CD4-positive, alpha-beta T cell treated with Interleukin-12 subunit alpha and Interleukin-12 subunit beta, for 1 hour (primary cell): ENCODE data around the gene CRP.
"Not testable (repeated sequence)": the region's sequence is repeated elsewhere in the genome, so short reads cannot be mapped to it uniquely, and the experiment has no call there.

ENCODE experiments used
- DNase-seq: peaks from one replicate; pipeline ENCODE4 v3.0.0-alpha.2; 2020

The CRP gene

DNA sequence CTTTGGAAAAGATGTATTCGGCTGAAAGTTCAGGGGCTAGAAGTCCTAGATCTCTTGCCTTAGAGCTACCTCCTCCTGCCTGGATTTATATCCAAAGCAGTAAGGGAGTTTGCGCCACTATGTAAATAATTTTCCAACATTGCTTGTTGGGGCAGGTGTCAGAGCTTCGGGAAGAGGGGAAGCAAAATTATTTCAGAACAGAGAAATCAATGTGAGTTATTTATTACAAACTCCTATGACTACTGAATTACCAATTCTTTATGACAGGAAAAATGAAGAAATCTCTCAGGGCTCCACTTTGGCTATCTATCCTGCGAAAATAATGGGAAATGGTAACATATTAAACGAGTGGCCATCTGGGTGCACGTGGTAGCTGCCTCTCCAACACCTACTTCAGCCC lies at the start of gene CRP:
Gene CRP (minus strand): TSS at position 61 of the 400 bp plus-strand sequence. CDS start 104 bp downstream, outside the sequence.
- no peak for DNase-seq

GRCh38 chr1:159763686-159764085 lies 49.3 kb upstream of the CRP start:
- DNase-seq: no peak

GRCh38 chr1:159756397-159756796 lies 42.0 kb upstream of the CRP start:
- DNase-seq: no peak

DNA sequence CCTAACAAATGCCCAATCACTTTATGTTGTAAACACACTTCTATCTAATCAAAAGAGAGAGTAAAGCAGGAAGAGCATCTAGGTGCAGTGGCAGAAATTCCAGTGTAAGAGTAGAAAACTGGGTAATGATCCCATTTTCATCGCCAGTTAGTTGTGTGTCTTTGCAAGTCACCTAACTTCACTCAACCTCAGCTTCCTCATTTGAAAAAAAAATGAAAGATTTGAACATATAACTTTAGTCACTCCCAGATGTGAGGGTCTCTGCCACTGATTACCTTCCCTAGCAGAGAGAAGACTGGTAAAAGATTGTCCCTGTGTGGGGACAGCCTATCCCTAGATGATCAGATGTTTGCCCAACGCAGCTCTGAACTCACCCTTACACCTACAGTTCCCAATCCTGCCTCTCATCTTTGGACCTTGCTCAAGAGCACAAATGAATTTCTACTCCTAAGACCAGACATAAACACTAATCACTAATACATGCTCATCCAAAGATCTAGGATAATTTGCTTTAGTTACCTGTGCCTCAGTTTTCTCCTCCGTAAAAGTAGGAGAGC lies 41.1 kb upstream of the CRP start:
- DNase-seq: no peak

- DNase-seq: no peak
Measured at GRCh38 chr1:159753386-159753785, 39.0 kb upstream of the CRP start.

GRCh38 chr1:159752135-159752580 lies 37.8 kb upstream of the CRP start:
- DNase-seq: no peak

GRCh38 chr1:159751031-159751430 lies 36.6 kb upstream of the CRP start:
- no peak for DNase-seq

DNA sequence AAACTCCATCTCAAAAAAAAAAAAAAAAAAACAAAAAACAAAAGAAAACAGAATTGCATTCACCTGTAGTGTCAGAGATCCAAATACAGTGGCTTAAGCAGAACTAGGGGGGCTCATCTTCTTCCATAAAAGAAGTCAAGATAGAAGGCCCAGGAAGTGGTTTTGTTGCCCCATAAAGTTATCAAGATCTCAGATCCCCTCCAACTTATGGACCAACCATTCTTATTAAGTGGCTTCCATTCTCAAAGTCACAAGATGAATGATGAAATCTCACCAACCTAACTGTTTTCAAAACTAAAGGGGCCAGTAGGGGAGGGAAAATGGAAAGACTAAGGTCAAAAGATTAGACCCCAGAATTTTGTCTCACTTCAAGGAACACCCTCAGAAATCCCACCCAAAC lies 36.2 kb upstream of the CRP start:
- no peak for DNase-seq

GRCh38 chr1:159749630-159750029 lies 35.2 kb upstream of the CRP start:
- no peak for DNase-seq

DNA sequence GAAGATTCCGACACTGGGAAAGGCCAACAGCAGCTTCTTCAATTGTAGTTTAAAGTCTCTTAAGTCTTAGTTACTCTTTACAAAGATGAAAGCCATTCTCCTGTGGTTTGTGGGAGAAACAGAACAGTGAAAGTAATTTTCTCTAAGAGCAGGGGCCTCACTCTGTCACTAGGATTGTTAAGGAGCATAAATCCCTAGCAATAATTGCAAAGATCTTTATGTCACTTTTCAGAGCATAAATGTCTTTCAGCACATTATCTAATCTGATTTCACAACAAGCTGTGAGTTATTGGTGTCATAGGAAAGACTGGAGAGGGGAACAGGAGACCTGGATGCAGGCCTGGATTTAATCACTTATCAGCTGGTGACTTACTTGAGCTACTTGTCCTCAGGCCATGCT lies 34.0 kb upstream of the CRP start:
- DNase-seq: no peak

GRCh38 chr1:159746666-159747065 lies 32.3 kb upstream of the CRP start:
- no peak for DNase-seq

DNA sequence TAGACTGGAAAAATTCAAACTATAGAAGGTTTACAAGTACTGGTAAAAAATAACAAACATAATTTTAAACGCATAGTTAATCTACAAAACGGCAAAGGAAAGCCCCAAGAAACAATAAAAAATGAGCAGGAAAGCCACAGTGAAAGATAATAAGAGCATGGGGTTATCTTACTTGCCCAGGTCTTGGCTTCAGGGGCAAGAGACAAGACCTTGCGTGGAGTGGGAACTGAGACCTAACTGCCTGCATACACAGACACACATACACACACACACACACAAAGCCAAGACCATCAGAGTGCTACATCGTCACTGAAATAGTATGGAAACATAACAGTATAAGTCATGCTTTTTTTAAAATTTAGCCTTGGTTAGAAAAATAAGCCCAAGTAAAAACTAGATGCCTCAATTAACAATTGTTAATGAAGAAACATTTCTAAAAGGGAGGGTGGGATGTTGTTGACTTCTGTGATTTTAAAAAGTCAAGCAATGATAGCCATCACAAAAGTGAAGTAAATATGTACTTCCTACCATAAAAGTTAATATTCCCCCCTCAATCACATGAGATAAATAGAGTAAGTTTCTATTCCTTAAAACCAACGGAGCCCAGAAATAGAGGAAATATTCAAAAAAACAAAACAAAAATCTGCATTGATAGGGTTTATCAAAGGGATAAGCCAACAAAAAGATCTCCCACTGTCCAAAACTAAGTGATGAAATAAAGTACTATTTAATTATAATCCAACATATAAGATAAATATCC lies 29.4 kb upstream of the CRP start:
- no peak for DNase-seq

- no peak for DNase-seq
Measured at GRCh38 chr1:159737238-159737916, 23.0 kb upstream of the CRP start.

DNA sequence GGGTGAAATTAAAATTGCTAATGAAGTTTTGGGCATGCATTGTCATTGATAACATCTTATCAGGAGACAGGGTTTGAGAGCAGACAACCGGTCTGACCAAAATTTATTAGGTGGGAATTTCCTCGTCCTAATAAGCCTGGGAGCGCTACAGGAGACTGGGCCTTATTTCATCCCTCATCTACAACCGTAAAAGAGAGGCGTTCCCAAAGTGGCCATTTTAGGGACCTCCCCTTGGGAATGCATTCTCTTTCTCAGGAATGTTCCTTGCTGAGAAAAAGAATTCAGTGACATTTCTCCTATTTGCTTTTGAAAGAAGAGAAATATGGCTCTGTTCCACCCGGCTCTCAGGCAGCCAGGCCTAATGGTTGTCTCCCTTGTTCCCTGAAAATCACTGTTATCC lies 8.8 kb upstream of the CRP start:
- DNase-seq: not testable (repeated sequence)

DNA sequence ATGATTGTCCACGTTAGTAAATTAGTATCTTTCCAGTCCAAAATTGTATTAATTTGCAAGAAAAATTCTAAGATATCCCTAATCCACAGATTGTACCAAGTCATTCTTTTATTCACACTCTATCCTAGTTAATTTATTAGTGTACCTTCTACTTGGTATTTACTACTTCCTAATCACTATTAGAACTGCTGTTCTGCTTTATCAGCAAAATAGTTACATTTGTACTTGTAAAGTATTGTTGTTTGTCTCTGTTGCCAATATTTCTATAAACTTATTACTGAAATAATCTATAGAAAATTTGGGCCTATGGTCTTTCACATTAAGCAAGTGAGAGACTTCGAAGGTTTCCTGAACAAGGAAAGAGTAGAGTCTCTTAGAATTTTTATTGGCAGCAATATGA lies 5.6 kb upstream of the CRP start:
- no peak for DNase-seq

DNA sequence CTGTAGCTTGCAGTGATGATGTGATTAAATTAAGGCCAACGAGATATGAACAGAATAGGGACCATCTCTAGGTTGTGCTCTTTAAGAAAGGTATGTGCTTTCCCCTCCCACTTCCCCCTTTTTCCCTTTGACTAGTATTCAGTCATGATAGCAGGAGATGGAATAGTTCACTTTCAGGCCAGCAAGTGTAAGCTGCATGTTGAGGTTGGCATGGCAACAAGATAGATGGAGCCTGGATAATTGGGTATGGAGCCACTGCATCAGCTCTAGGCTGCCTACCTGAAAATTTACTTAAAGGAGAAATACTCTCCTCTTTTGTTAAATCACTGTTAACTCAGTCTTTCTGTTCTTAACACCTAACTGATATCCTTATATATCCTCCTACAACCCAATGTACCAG lies 1.5 kb upstream of the CRP start:
- DNase-seq: no peak

DNA sequence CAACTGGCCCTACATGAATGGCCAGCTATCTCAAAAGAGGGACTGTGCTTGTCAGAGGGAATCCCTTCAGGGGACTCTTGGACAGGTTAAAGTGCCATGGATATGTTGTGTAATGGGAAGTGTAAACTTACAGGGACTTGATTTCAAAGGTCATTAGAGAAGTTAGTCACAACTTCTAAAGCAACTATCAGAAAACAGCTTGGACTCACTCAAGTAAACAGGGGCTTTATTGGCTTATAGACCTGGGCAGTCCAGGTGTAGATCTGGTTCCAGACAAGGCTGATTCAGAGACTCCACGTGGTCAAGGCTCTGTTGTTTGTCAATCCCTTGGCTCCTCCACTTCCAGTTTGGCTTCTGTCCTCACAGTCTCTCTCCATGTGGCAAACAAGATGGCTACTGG lies 2.3 kb downstream of the CRP start:
- DNase-seq: no peak

DNA sequence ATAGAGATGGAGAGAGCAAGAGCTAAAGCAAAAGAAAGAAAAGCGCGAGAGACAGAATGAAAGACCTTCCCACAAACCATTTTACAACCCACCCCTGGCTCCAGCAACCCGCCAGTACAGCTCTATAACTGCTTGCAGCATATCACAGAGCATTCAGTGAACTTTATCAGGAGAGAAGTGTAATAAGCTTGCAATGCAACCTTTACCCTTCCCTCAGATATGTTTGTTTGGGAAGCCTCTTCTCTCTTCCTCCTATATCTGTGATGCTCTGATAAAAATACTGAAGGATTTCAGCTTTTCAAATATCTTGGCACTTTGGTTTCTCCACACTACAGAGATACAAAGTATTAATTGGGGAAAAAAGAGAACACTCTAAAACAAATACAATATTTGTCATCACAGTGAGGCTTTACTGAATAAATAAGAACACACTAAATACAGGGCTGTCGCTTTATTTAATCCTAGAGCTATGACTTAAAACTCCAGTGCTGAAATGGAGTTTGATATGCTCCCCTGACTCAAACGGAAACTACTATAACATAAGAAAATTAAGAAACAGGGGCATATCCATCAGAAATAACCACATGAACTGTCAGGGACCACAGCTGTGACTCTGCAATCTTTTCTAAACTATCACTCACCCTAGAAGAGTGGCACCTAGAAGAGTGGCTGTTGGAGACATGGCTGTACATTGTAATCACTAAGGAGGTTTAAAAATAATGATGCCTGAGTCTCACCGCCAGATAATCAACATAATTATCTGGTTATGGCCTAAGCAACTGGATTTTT lies 6.7 kb downstream of the CRP start:
- no peak for DNase-seq

DNA sequence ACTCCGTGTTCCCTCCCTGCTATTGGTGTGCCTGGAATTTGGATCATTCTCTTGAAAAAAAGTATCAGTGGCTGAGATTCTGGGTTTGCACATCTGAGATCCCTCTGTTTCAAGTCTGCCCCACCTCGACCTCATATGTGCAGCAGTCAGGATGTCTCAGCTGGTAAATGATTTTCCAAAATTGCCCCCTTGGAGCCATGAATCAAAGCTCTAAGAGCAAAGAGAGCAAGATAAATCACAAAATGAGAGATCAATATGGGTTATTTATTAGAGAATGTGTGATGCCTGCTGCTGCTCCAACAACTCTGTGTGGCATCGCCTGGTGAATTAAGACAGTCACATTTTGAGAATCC lies 8.5 kb downstream of the CRP start:
- DNase-seq: no peak

DNA sequence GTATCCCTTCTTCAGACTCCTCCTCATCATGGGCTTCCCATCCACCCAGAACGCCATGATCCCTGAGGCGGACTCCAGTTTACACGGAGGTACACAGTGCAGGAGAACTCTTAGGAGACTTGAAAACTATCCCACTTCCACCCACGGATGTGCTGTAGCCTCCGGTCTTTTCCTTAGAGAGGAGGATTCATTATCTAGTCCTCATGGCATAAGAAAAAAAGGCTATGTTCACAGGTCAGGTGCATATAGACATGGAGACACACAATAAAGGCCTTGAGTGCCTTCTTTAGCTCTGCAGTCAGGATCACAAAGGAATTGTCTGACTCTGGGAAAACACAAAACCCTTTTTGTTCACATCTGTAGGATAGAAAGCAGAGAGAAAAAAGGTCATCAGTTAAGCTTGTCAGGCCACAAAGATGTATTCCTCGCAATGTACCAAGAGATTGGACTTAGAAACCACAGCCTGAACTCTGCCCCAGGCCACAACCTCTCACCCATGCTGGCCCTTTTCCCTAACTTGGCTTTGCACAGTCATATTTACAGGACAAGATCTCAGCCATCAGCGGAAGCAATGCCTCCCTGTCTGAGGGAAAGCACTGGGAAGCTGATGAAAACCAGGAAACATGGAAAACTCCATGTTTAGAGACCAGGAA lies 9.0 kb downstream of the CRP start:
- DNase-seq: no peak

DNA sequence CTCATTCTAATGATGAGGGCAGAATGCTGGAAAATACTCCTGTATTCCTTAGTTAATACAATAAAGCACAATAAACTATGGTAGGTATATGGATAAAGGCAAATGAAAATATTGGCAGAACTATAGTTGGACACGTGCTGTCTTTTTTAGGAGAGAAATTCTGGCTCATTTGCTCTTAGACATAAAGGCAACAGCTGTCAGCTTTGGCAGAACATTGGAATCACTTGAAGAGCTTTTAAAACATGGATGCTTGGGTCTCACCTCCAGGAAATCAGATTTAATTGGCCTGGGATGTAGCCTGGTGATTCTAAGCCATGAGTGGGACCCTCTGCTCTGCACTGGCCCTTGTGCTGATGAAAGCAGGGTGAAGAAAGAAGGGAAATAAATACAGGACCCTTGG lies 9.9 kb downstream of the CRP start:
- DNase-seq: no peak

DNA sequence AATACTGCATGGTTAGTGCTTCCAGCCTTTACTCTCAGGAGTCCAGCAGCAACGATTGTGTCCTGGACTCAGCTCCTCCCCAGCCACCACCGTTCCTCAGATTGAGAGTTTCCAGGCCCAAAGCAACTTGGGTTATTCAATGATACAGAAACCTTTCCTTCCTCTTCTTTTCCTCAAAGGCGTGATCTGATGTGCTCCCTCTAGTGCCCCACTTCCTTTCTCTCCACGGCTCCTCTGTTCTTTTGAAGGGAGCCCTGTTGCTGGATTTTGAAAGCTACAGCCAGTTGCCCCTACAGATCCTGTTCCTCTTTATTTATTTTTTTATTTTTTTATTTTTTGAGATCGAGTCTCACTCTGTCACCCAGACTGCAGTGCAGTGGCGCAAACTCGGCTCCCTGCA lies 14.1 kb downstream of the CRP start:
- DNase-seq: no peak

- DNase-seq: no peak
Measured at GRCh38 chr1:159699653-159700052, 14.7 kb downstream of the CRP start.
